ENCODE data around the gene USB1. TPM values are rescaled to one million over a fixed set of nuclear protein-coding genes. Genes with fewer than 3 reads are reported as not detected.

Gene USB1
- total RNA-seq, 4 donors from 2014 or later, result 18.2 to 87.1 (median 27.6) TPM

DNA sequence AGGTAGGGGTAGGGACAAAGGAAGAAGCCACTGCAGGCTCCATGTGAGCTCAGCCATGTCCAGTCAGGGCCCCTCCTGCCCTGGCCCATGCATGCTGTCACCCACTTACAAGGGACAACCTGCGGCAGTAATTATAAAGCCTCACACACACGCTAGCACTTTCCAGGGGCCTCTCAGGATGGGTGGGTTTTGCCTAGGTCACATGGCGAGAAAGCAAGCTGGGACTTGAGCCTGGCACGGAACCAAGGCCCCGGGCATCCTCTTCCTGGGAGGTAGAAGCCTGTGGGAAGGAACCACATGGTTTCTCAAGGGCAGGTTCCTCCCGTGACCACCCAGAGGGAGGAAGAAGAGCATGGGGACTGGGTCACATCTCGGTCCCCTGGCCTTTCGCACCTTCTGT lies 7.8 kb upstream of the USB1 start:
- Histone ChIP-seq H3K36me3 (peaks cover 0 to 58% of the 10 kb centered on the region in 2 donors), H3K4me1 (peaks cover 0 to 20% (median 4%) of the 10 kb centered on the region in 3 donors), H3K27me3 (no peaks in the 10 kb centered on the region), H3K9me3 (no peaks in the 10 kb centered on the region), H3K4me3 (no peak overlapping the region), H3K27ac (no peak overlapping the region)
- WGBS, 2 donors (ENCODE audit: low coverage in 1 of 2), result 80% methylated on average over 1 of the region's 8 CpGs; no CpG with 5 or more reads in 1 of the 2 donors
- TF ChIP-seq, protein P1, sequence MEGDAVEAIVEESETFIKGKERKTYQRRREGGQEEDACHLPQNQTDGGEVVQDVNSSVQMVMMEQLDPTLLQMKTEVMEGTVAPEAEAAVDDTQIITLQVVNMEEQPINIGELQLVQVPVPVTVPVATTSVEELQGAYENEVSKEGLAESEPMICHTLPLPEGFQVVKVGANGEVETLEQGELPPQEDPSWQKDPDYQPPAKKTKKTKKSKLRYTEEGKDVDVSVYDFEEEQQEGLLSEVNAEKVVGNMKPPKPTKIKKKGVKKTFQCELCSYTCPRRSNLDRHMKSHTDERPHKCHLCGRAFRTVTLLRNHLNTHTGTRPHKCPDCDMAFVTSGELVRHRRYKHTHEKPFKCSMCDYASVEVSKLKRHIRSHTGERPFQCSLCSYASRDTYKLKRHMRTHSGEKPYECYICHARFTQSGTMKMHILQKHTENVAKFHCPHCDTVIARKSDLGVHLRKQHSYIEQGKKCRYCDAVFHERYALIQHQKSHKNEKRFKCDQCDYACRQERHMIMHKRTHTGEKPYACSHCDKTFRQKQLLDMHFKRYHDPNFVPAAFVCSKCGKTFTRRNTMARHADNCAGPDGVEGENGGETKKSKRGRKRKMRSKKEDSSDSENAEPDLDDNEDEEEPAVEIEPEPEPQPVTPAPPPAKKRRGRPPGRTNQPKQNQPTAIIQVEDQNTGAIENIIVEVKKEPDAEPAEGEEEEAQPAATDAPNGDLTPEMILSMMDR (IDR thresholded peaks at IDR 0.05), result no peak
- TF ChIP-seq POLR2AphosphoS5 (IDR thresholded peaks at IDR 0.05), result no peak
- TF ChIP-seq POLR2A (IDR thresholded peaks at IDR 0.05), result no peak
- no peak for TF ChIP-seq EP300 (IDR thresholded peaks at IDR 0.05)
- ATAC-seq, result no peak

DNA sequence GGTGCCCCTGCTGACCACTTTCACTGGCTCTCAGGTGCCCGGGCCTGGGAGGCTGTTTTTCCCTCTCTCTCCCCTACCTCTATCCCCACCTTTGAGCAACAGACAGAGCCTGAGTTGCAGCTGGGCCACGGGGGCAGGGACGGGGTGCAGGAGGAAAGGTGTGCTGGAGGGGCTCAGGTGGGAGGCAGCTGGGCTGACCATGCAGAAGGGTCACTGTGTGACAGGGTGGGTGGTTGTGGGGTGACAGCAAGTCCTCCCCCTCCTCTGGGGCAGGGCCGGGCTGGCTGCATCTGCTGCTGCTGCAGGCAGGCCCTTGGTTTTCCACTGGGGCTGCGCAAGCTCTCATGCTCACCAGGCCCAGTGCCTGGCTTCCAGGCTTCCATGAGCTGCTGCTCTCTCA lies 7.3 kb upstream of the USB1 start:
- WGBS, 2 donors (ENCODE audit: low coverage in 1 of 2), result no CpG with 5 or more reads among the region's 5 CpGs

DNA sequence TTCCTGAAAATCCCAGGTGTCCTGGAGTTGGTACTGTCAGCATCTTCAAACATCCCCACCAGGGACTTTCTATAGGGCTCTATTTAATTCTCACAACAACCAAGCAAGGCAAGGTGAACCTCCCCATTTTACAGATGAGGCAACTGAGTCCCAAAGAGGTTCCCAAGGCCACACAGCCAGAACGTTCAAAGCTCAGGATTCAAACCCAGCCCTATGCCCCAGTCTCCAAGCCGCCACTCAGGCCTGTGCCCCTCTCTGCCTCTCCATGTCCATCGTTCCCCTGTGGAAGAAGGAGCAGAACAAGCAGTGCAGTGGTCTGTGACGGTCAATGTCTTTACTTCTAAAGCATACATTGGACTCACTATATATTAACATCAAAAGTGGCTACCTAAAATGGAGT lies 6.8 kb upstream of the USB1 start:
- TF ChIP-seq POLR2AphosphoS5 (IDR thresholded peaks at IDR 0.05), result no peak
- TF ChIP-seq POLR2A (IDR thresholded peaks at IDR 0.05), result no peak
- TF ChIP-seq EP300 (IDR thresholded peaks at IDR 0.05), result no peak
- TF ChIP-seq, protein P1 (IDR thresholded peaks at IDR 0.05), result no peak
- Histone ChIP-seq H3K27me3 (no peaks in the 10 kb centered on the region), H3K4me3 (no peak overlapping the region), H3K9me3 (no peaks in the 10 kb centered on the region), H3K27ac (no peak overlapping the region), H3K4me1 (peaks cover 0 to 29% (median 14%) of the 10 kb centered on the region in 3 donors), H3K36me3 (peaks cover 0 to 59% of the 10 kb centered on the region in 2 donors)
- ATAC-seq, result no peak
- WGBS, 2 donors (ENCODE audit: low coverage in 1 of 2), result 81% methylated on average over 4 of the region's 4 CpGs; no CpG with 5 or more reads in 1 of the 2 donors

More for the DNA sequence above, 7.3 kb upstream of the USB1 start:
- ATAC-seq, result no peak
- H3K9me3 ChIP-seq, result no peaks in the 10 kb centered on the region
- H3K36me3 ChIP-seq, result peaks cover 0 to 59% of the 10 kb centered on the region in 2 donors
- TF ChIP-seq POLR2A (IDR thresholded peaks at IDR 0.05) (no peak), EP300 (IDR thresholded peaks at IDR 0.05) (no peak), POLR2AphosphoS5 (IDR thresholded peaks at IDR 0.05) (no peak)
- TF ChIP-seq, protein P1 (IDR thresholded peaks at IDR 0.05), result no peak
- no peak overlapping the region for H3K27ac ChIP-seq
- no peaks in the 10 kb centered on the region for H3K27me3 ChIP-seq
- peaks cover 0 to 24% (median 9%) of the 10 kb centered on the region in 3 donors for H3K4me1 ChIP-seq
- no peak overlapping the region for H3K4me3 ChIP-seq

DNA sequence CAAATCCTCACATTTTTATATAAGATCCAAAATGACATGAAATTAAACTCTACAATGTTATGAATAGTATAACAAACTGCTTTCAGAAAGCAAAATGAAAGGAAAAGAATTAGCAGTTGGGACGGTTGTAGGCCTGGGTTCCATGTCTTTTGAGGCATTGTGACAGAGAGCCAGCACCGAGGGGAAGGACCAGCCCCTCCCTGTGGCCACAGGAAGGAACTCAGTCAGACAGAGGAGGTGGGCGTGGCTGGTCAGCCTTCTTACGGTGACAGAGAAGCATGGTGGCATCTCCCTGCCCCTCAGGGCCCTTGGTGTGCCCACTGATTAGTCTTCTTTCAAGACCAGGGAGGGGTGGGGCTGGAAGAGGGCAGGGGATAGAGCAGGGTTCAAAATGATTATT lies 6.4 kb upstream of the USB1 start:
- Histone ChIP-seq H3K36me3 (peaks cover 0 to 59% of the 10 kb centered on the region in 2 donors), H3K4me3 (no peak overlapping the region), H3K27me3 (no peaks in the 10 kb centered on the region), H3K27ac (no peak overlapping the region), H3K9me3 (no peaks in the 10 kb centered on the region), H3K4me1 (peaks cover 0 to 33% (median 18%) of the 10 kb centered on the region in 3 donors)
- TF ChIP-seq, protein P1 (IDR thresholded peaks at IDR 0.05), result peak in 2 of 4 experiments; percentile 13 to 19
- no peak for TF ChIP-seq POLR2AphosphoS5 (IDR thresholded peaks at IDR 0.05)
- 0 to 30% methylated on average over 3 of the region's 4 CpGs for WGBS, 2 donors (ENCODE audit: low coverage in 1 of 2)
- ATAC-seq, result no peak

DNA sequence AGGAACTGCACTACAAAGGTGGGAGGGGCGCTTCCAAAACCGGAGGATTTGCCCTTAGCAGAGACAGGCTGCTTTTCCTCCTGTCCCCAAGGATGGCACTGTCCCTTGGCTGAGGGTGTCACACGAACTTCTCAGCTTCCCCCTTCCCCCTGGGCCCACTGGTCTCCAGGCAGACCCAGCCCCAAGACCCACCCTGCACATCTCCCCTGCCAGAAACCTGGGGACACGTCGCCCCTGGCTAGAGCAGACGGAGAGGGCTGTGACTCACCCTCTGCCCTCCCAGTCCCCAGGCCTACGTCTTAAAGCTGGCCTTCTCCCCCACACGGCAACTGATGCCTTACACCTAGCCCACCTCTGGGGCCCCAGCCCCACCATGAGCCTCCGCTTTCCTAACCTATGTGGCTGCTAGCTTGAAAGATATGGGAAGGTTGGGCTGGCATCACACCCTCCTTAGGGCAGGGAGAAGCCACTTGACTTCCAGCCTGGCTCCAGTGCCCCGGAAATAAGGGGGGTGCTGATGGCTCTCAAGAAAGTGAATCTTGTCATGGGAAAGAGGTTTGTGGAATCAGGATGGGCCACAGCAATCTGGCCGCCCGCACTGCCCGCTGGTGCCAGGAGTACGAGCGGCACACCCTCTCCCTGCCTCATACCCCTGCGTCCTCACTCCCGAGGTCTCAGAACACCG lies 5.3 kb upstream of the USB1 start:
- ATAC-seq, result no peak
- H3K27me3 ChIP-seq, result no peaks in the 10 kb centered on the region
- H3K9me3 ChIP-seq, result no peaks in the 10 kb centered on the region
- 84% methylated on average over 5 of the region's 18 CpGs; no CpG with 5 or more reads in 1 of the 2 donors for WGBS, 2 donors (ENCODE audit: low coverage in 1 of 2)
- H3K36me3 ChIP-seq, result peaks cover 0 to 59% of the 10 kb centered on the region in 2 donors
- H3K4me1 ChIP-seq, result peaks cover 0 to 36% (median 18%) of the 10 kb centered on the region in 3 donors
- TF ChIP-seq POLR2AphosphoS5 (IDR thresholded peaks at IDR 0.05), result no peak
- no peak for TF ChIP-seq EP300 (IDR thresholded peaks at IDR 0.05)
- TF ChIP-seq, protein P1 (IDR thresholded peaks at IDR 0.05), result no peak
- TF ChIP-seq POLR2A (IDR thresholded peaks at IDR 0.05), result no peak
- H3K4me3 ChIP-seq, result no peak overlapping the region
- H3K27ac ChIP-seq, result no peak overlapping the region

Measured in gastroesophageal sphincter (tissue), 4 donors.